Kidney epithelial cell (primary cell): ENCODE results near the gene GDPD1. TPM values are rescaled to one million over a fixed set of nuclear protein-coding genes. Genes with fewer than 3 reads are reported as not detected.

Experiments
- DNase-seq: peaks from one replicate; pipeline ENCODE4 v3.0.0-alpha.2; 2010; ENCODE audit warnings: low read depth
- H3K27me3 ChIP-seq: 2 replicates; pipeline ENCODE4 v1.6.0; 2011; ENCODE audit warnings: low read length; ENCODE audit not compliant: control insufficient read depth, insufficient read depth
- H3K36me3 ChIP-seq: 2 replicates; pipeline ENCODE4 v1.5.1; 2011; ENCODE audit warnings: low read length; ENCODE audit not compliant: control insufficient read depth, insufficient read depth
- H3K4me3 ChIP-seq: 2 replicates; pipeline ENCODE4 v1.5.1; 2011; ENCODE audit warnings: low read depth, mild to moderate bottlenecking, control low read depth, low read length
- total RNA-seq: library from RNA; depleted of rRNA; stranded (reverse); fragments of >200 nt; gene quantifications from 2 replicates; pipeline ENCODE4 v1.2.3, GENCODE V29; 2015
- TF ChIP-seq, protein P1 (sequence below): IDR thresholded peaks from 2 replicates; pipeline ENCODE4 v1.5.1; 2011; ENCODE audit warnings: mild to moderate bottlenecking, moderate library complexity, low read length, control low read depth, inconsistent platforms; ENCODE audit not compliant: insufficient read depth, poor library complexity, severe bottlenecking

GDPD1 gene
- total RNA-seq, 1 donor from 2014 or later: 1.7 TPM

DNA sequence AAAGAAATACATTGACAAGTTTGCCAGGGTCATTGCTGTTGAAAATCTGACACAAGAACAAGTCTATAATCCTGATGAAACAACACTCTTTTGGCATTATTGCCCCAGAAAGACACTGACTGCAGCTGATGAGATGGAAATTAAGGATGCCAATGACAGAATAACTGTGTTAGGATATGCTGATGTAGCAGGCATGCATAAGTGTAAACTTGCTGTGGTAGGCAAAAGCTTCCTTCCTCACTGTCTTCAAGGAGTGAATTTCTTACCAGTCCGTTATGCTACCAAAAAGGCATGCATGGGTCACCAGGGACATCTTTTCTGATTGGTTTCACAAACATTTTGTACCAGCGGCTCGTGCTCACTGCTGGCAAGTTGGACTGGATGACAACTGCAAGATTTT, 10.5 kb downstream of the GDPD1 start:
- TF ChIP-seq, protein P1, sequence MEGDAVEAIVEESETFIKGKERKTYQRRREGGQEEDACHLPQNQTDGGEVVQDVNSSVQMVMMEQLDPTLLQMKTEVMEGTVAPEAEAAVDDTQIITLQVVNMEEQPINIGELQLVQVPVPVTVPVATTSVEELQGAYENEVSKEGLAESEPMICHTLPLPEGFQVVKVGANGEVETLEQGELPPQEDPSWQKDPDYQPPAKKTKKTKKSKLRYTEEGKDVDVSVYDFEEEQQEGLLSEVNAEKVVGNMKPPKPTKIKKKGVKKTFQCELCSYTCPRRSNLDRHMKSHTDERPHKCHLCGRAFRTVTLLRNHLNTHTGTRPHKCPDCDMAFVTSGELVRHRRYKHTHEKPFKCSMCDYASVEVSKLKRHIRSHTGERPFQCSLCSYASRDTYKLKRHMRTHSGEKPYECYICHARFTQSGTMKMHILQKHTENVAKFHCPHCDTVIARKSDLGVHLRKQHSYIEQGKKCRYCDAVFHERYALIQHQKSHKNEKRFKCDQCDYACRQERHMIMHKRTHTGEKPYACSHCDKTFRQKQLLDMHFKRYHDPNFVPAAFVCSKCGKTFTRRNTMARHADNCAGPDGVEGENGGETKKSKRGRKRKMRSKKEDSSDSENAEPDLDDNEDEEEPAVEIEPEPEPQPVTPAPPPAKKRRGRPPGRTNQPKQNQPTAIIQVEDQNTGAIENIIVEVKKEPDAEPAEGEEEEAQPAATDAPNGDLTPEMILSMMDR: no peak
- no peak overlapping the region for H3K4me3 ChIP-seq
- H3K36me3 ChIP-seq: no peaks in the 10 kb centered on the region
- DNase-seq: no peak
- H3K27me3 ChIP-seq: no peaks in the 10 kb centered on the region

DNA sequence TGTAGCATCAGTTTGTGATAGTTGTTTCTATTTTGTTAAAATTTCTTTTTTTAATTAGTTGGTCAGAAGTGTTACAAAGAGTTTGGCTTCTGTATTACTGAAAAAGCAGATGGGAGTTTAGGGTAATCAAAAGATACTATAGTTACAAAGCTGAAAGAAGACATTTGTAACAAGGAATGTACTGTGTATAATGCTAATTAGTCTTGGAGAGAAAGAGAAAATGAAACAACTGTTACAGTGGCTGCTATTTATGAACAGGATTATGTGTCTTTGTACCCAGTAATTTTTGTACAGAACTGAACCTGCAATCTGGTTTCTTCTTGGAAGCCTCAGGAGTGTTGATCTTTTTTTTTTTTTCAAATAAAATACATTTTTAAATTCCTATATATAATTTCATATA, 14.3 kb downstream of the GDPD1 start:
- Histone ChIP-seq H3K4me3 (no peak overlapping the region), H3K36me3 (no peaks in the 10 kb centered on the region), H3K27me3 (no peaks in the 10 kb centered on the region)
- no peak for DNase-seq
- TF ChIP-seq, protein P1: no peak

DNA sequence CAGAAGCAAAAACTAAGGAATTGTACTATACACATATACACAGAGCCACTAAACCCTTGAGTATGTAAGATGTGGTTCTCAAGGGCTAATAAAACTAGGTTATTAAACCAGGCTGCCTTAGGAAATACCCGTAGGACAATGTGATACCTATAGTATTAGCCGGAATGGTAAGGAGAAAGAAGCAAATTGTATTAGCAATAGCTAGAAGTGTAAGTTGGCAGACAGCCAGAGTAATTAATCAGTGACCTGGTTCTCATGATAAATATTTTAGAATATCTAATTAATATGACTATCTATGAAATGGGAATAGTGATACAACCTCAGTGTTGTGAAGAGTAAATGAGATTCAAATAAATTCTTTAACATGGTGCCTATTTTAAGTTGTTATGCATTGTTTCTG, 18.6 kb downstream of the GDPD1 start:
- TF ChIP-seq, protein P1: no peak
- H3K4me3 ChIP-seq: no peak overlapping the region
- H3K36me3 ChIP-seq: no peaks in the 10 kb centered on the region
- no peaks in the 10 kb centered on the region for H3K27me3 ChIP-seq
- DNase-seq: no peak

DNA sequence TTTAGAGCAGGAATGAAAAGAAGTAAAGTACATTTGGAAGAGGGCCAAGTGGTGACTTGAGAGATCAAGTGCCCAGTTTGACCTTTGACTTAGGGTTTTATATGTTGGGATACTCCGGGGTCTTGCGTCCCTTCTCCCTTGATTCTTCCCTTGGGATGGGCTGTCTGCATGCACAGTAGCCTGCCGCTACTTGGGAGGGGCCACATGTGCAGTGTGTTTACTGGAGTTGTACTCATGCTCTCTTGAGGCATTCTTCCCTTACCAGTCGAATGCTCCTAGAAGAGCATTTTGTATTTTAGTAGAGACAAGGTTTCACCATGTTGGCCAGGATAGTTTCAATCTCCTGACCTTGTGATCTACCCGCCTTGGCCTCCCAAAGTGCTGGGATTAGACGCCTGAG, 23.8 kb downstream of the GDPD1 start:
- H3K4me3 ChIP-seq: no peak overlapping the region
- H3K36me3 ChIP-seq: no peaks in the 10 kb centered on the region
- TF ChIP-seq, protein P1: no peak
- DNase-seq: no peak
- no peaks in the 10 kb centered on the region for H3K27me3 ChIP-seq

DNA sequence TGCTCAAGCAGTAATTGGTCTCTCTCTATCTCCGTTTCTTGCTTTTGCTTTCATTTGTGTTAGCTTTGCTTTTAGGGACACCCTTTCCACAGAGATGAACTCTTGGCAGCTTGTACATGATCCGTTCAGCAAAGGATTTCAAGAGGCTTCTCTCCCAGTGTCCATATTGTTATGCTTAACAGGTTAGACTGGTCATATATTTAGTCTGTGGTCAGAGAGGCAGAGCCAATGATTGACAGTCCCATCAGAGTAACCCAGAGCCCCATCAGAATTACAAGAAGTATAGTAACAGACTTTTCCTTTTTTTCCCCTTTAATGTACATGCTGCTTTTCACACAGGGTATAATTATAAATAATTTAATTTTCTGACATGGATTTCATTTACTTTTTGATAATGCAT, 34.4 kb downstream of the GDPD1 start:
- Histone ChIP-seq H3K27me3 (no peaks in the 10 kb centered on the region), H3K4me3 (no peak overlapping the region), H3K36me3 (no peaks in the 10 kb centered on the region)
- no peak for DNase-seq
- TF ChIP-seq, protein P1: no peak

DNA sequence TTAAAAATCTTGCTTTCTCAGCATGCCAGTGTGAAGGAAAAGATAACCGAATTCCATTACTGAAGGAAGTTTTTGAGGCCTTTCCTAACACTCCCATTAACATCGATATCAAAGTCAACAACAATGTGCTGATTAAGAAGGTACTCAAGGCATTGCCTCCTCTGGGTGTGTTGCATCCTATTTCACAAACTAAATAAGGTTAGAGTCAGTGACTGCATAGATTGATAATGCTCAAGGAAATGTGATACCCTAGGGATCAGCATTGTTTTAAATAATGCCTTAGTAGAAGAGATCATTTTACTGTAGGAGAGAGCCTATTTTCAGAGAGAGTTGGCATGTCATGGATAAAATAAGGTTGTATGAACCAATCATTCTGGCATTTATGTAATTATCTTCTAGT, 36.8 kb downstream of the GDPD1 start:
- H3K4me3 ChIP-seq: no peak overlapping the region
- no peak for DNase-seq
- H3K36me3 ChIP-seq: no peaks in the 10 kb centered on the region
- H3K27me3 ChIP-seq: no peaks in the 10 kb centered on the region
- TF ChIP-seq, protein P1: no peak
